Loucy (cell line): ENCODE data around the gene MTX2.

Experiments
- CTCF ChIP-seq: fragments of 200-600 bp; sonication (generic); conservative IDR thresholded peaks from 2 replicates; pipeline ENCODE4 v1.5.1; 2014; ENCODE audit warnings: mild to moderate bottlenecking, antibody characterized with exemption, low read length
- EZH2phosphoT487 ChIP-seq: fragments of 200-600 bp; IDR thresholded peaks from 2 replicates; pipeline ENCODE4 v1.6.1; 2018; ENCODE audit warnings: antibody characterized with exemption, mild to moderate bottlenecking, moderate library complexity, borderline replicate concordance

GRCh38 chr2:176330612-176331011 is 61.4 kb downstream of the MTX2 start:
- TF ChIP-seq EZH2phosphoT487 (no peak), CTCF (no peak)
